Subcutaneous abdominal adipose tissue (tissue), 5 donors: ENCODE data around the gene CNOT6.
"Not testable (repeated sequence)": the region's sequence is repeated elsewhere in the genome, so short reads cannot be mapped to it uniquely, and the experiment has no call there.

ENCODE experiments used
- H3K27ac ChIP-seq: one replicate; pipeline ENCODE4 v1.7.0; 2013; ENCODE audit warnings: low read depth, mild to moderate bottlenecking, inconsistent platforms, low read length, moderate library complexity
- H3K27me3 ChIP-seq, 5 donors: one replicate each; pipeline ENCODE4 v1.7.0; 2013; ENCODE audit warnings: low read length in 5 of 5, inconsistent platforms in 1 of 5; ENCODE audit not compliant: control insufficient read depth in 5 of 5, insufficient read depth in 4 of 5
- H3K36me3 ChIP-seq, 5 donors: one replicate each; pipeline ENCODE4 v1.7.0; 2013; ENCODE audit warnings: low read length in 5 of 5; ENCODE audit not compliant: control insufficient read depth in 5 of 5, insufficient read depth in 5 of 5
- H3K4me1 ChIP-seq, 5 donors: one replicate each; pipeline ENCODE4 v1.7.0; 2013; ENCODE audit warnings: low read length in 5 of 5, mild to moderate bottlenecking in 3 of 5, moderate library complexity in 1 of 5; ENCODE audit not compliant: control insufficient read depth in 5 of 5, insufficient read depth in 5 of 5
- H3K4me3 ChIP-seq, 5 donors: one replicate each; pipeline ENCODE4 v1.7.0; 2013; ENCODE audit warnings: low read length in 5 of 5, low read depth in 1 of 5
- H3K9ac ChIP-seq, 5 donors: one replicate each; pipeline ENCODE4 v1.7.0; 2013; ENCODE audit warnings: low read length in 5 of 5, mild to moderate bottlenecking in 4 of 5, moderate library complexity in 3 of 5
- H3K9me3 ChIP-seq, 5 donors: one replicate each; pipeline ENCODE4 v1.7.0; 2013; ENCODE audit warnings: low read length in 5 of 5; ENCODE audit not compliant: control insufficient read depth in 5 of 5
- donor health status: healthy.
- donor health status: healthy.
- donor health status: healthy.
- donor health status: healthy.
- donor health status: healthy.

Gene CNOT6

GRCh38 chr5:180491496-180491895 lies 2.7 kb upstream of the CNOT6 start:
- Histone ChIP-seq H3K27ac (no peak overlapping the region), H3K27me3 (no peaks in the 10 kb centered on the region), H3K4me1 (peaks cover 0 to 17% (median 16%) of the 10 kb centered on the region in 5 donors), H3K36me3 (peaks cover 0 to 3% (median 0%) of the 10 kb centered on the region in 5 donors), H3K4me3 (no peak overlapping the region), H3K9me3 (no peaks in the 10 kb centered on the region), H3K9ac (no peak overlapping the region)

GRCh38 chr5:180492226-180492903 lies 1.8 kb upstream of the CNOT6 start:
- H3K36me3 ChIP-seq: peaks cover 0 to 3% (median 0%) of the 10 kb centered on the region in 5 donors
- H3K9ac ChIP-seq: no peak overlapping the region
- H3K27me3 ChIP-seq: no peaks in the 10 kb centered on the region
- H3K4me1 ChIP-seq: peaks cover 0 to 19% (median 16%) of the 10 kb centered on the region in 5 donors
- H3K4me3 ChIP-seq: no peak overlapping the region
- H3K27ac ChIP-seq: no peak overlapping the region
- H3K9me3 ChIP-seq: no peaks in the 10 kb centered on the region

GRCh38 chr5:180494510-180495181 lies 467 bp downstream of the CNOT6 start:
- Histone ChIP-seq H3K36me3 (peaks cover 0 to 3% (median 0%) of the 10 kb centered on the region in 5 donors), H3K9me3 (no peaks in the 10 kb centered on the region), H3K27me3 (no peaks in the 10 kb centered on the region), H3K9ac (peak overlapping the region in 4 of 5 donors; percentile 79 to 88 (median 83)), H3K4me3 (peak overlapping the region; percentile 79 to 93 (median 84)), H3K4me1 (peaks cover 0 to 19% (median 16%) of the 10 kb centered on the region in 5 donors), H3K27ac (peak overlapping the region; percentile 80)

DNA sequence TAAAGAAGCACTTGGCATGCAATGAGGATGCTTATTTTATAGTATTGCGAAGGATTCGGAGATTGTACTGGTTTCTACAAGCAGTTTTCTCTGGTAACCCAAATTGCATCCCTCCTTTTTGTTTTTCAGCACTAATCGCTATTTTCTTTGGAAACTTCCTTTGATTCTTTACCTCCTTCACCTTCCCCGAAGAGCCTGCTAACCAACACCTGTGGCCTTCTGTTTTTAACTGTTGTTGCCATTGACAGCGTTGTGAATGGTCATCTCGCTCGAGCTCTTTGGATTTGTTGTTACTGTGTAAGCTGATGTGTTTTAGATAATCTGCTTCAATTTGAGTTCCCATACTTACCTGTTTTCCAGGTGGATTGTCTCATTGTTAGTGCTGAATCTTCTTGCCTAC lies 1.1 kb downstream of the CNOT6 start:
- Histone ChIP-seq H3K4me3 (peak overlapping the region; percentile 79 to 93 (median 84)), H3K36me3 (peaks cover 0 to 3% (median 0%) of the 10 kb centered on the region in 5 donors), H3K4me1 (peaks cover 0 to 19% (median 16%) of the 10 kb centered on the region in 5 donors), H3K27ac (peak overlapping the region; percentile 80), H3K9me3 (no peaks in the 10 kb centered on the region), H3K9ac (peak overlapping the region; percentile 35 to 88 (median 82)), H3K27me3 (no peaks in the 10 kb centered on the region)

DNA sequence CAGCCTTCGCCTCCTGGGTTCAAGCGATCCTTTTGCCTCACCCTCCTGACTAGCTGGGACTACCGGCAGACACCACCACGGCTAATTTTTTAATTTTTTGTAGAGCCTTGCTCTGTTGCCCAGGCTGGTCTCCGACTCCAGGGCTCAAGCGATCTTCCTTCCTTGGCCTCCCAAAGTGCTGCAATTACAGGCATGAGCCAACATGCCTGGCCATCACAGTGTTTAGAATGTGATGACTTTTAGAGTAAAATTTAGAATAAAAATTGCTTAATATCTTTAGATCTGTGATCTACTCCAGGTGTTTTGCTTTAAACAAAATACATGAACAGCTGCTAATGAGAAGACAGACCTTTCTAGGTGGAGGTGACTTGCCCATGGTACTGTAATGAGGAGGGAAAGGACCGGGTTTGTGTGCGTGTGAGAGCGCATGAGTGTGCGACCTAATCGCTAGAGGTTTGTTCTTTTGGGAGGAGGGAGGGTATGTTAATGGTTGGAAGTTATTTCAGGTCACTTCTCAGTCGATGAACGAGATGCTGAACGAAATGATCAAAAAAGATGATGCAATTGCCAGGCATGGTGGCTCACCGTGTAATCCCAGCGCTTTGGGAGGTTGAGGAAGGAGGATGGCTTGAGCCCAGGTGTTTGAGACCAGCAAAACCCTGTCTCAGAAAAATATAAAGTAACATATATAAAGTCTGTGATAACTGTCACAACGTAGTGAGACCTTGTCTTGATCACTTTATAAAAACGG lies 2.0 kb downstream of the CNOT6 start:
- Histone ChIP-seq H3K9me3 (no peaks in the 10 kb centered on the region), H3K9ac (no peak overlapping the region), H3K27me3 (no peaks in the 10 kb centered on the region), H3K4me1 (peaks cover 0 to 19% (median 16%) of the 10 kb centered on the region in 5 donors), H3K36me3 (peaks cover 0 to 3% (median 0%) of the 10 kb centered on the region in 5 donors), H3K27ac (no peak overlapping the region), H3K4me3 (no peak overlapping the region)

DNA sequence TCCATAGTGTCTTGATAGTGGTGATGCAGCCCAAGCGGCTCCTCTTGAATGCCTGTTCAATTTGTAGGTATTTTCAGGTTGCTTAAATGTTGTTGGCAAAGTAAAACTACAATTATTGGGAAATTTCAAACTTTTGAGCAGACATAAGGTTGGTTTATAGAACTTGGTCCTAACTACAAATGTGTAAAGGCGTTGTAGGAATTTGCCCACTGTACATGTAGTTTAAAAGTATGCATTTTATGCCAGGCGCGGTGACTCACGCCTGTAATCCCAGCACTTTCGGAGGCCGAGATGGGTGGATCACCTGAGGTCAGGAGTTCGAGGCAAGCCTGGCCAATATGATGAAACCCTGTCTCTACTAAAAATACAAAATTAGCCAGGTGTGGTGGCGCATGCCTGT lies 2.6 kb downstream of the CNOT6 start:
- H3K4me1 ChIP-seq: peaks cover 0 to 19% (median 16%) of the 10 kb centered on the region in 5 donors
- not testable (repeated sequence) for H3K9me3 ChIP-seq, H3K4me3 ChIP-seq, H3K36me3 ChIP-seq, H3K27me3 ChIP-seq, H3K27ac ChIP-seq, H3K9ac ChIP-seq

GRCh38 chr5:180497865-180498264 lies 3.7 kb downstream of the CNOT6 start:
- not testable (repeated sequence) for H3K27me3 ChIP-seq, H3K36me3 ChIP-seq, H3K27ac ChIP-seq, H3K9ac ChIP-seq, H3K9me3 ChIP-seq, H3K4me3 ChIP-seq
- H3K4me1 ChIP-seq: peaks cover 0 to 19% (median 16%) of the 10 kb centered on the region in 5 donors

GRCh38 chr5:180498378-180498777 lies 4.2 kb downstream of the CNOT6 start:
- H3K9me3 ChIP-seq: no peaks in the 10 kb centered on the region
- H3K36me3 ChIP-seq: peaks cover 0 to 3% (median 0%) of the 10 kb centered on the region in 5 donors
- H3K9ac ChIP-seq: no peak overlapping the region
- no peaks in the 10 kb centered on the region for H3K27me3 ChIP-seq
- H3K4me1 ChIP-seq: peaks cover 0 to 19% (median 15%) of the 10 kb centered on the region in 5 donors
- H3K4me3 ChIP-seq: no peak overlapping the region
- no peak overlapping the region for H3K27ac ChIP-seq

DNA sequence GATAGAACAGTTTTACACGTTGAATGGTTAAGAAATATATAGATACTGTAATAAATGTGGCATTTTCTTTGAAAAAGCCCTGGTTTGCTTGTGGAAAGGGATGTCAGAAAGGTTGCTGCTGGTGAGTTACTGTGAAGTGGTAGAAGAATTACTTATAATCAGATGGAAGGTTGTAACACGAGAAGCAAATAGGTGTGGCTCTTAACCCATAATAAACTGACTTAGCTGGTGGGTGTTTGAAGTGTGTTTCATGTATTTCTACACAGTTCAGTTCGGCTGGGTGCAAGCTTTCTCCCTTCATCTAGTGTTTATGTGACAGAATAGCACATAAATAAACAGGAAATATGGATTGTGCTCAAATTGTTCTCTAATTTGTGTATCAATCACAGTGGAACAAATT lies 5.5 kb downstream of the CNOT6 start:
- H3K4me1 ChIP-seq: peaks cover 0 to 17% (median 14%) of the 10 kb centered on the region in 5 donors
- no peaks in the 10 kb centered on the region for H3K9me3 ChIP-seq
- H3K36me3 ChIP-seq: peaks cover 0 to 3% (median 0%) of the 10 kb centered on the region in 5 donors
- no peaks in the 10 kb centered on the region for H3K27me3 ChIP-seq
- H3K27ac ChIP-seq: no peak overlapping the region
- H3K4me3 ChIP-seq: no peak overlapping the region
- no peak overlapping the region for H3K9ac ChIP-seq

GRCh38 chr5:180500300-180500699 lies 6.1 kb downstream of the CNOT6 start:
- H3K36me3 ChIP-seq, H3K27ac ChIP-seq, H3K27me3 ChIP-seq, H3K9me3 ChIP-seq, H3K4me3 ChIP-seq, H3K9ac ChIP-seq: not testable (repeated sequence)
- peaks cover 0 to 14% (median 10%) of the 10 kb centered on the region in 5 donors for H3K4me1 ChIP-seq
